T-helper 22 cell (primary cell): ENCODE results near the gene EVC.
"Not testable (repeated sequence)": the region's sequence is repeated elsewhere in the genome, so short reads cannot be mapped to it uniquely, and the experiment has no call there.

Source experiments
- DNase-seq: peaks from one replicate; pipeline ENCODE4 v3.0.0-alpha.2; 2020; ENCODE audit warnings: low read depth

EVC gene

GRCh38 chr4:5708449-5709206 lies 2.4 kb upstream of the EVC start, which contains the start of gene EVC2:
Gene EVC2 (minus strand): TSS chr4:5708559. CDS start chr4:5708513, 46 bp downstream.
- no peak for DNase-seq

GRCh38 chr4:5709207-5709575 lies 1.8 kb upstream of the EVC start:
- DNase-seq = no peak

- DNase-seq = no peak
These were observed 688 bp upstream of the EVC start for GRCh38 chr4:5710065-5710960.

GRCh38 chr4:5711479-5712184 lies 631 bp downstream of the EVC start:
- no peak for DNase-seq

GRCh38 chr4:5712517-5712916 lies 1.5 kb downstream of the EVC start:
- DNase-seq = no peak

GRCh38 chr4:5712931-5713330 lies 1.9 kb downstream of the EVC start:
- DNase-seq = no peak

- DNase-seq = no peak
These were observed 2.9 kb downstream of the EVC start for GRCh38 chr4:5713861-5714260.

GRCh38 chr4:5715357-5715756 lies 4.4 kb downstream of the EVC start:
- DNase-seq = no peak

- no peak for DNase-seq
These were observed 5.4 kb downstream of the EVC start for GRCh38 chr4:5716391-5716790.

GRCh38 chr4:5717449-5718158 lies 6.6 kb downstream of the EVC start:
- no peak for DNase-seq

GRCh38 chr4:5718411-5718810 lies 7.4 kb downstream of the EVC start:
- DNase-seq = no peak

GRCh38 chr4:5719350-5720055 lies 8.5 kb downstream of the EVC start:
- no peak for DNase-seq

GRCh38 chr4:5720157-5720850 lies 9.3 kb downstream of the EVC start:
- DNase-seq = no peak

GRCh38 chr4:5720980-5721379 lies 10.0 kb downstream of the EVC start:
- DNase-seq = no peak

- DNase-seq = no peak
These were observed 10.9 kb downstream of the EVC start for GRCh38 chr4:5721923-5722322.

- DNase-seq = no peak
These were observed 11.3 kb downstream of the EVC start for GRCh38 chr4:5722328-5722727.

GRCh38 chr4:5724377-5724776 lies 13.4 kb downstream of the EVC start:
- no peak for DNase-seq

GRCh38 chr4:5728412-5728811 lies 17.4 kb downstream of the EVC start:
- DNase-seq = not testable (repeated sequence)

GRCh38 chr4:5730436-5730835 lies 19.4 kb downstream of the EVC start:
- no peak for DNase-seq
